NCI-H2171 (cell line): Measurements from ENCODE around the gene VAMP8.
"Not testable (repeated sequence)": the region's sequence is repeated elsewhere in the genome, so short reads cannot be mapped to it uniquely, and the experiment has no call there.

Source experiments
- DNase-seq: peaks from one replicate; lab custom pipeline; 2025; lab: John Stamatoyannopoulos, UW

VAMP8 gene

DNA sequence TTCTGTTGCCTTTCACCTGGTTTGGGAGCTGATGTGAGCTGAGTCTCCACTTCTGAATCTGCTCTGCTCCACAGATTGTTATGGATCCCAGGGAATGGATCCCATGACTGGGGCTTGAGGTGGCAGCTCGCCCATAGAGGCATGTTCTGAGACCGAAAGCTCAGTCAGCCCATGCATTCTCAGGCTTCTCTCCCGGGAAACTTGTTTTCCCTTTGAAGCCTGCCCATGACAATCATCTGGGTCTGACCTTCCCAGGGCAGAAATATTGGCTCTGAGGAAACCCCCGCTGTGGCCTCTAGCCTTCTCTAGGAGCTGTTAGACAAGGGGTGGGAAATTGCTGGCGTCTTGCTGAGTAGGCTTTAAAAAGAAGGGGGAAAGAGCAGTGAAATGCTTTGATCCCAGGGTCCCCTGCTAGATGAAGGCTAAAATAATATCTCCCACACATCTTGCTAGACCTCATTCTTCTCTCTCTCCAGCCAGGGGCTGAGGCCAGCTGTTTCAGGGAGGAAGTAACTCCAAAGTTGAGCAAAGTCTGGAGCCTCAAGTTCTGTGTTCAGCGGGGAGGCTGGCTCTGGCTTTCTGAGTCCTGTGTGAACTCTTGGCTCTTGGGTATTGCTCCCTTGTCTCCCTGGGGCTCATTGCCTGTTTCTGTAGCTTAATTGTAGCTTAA lies 2.0 kb downstream of the VAMP8 start:
- DNase-seq, result no peak

DNA sequence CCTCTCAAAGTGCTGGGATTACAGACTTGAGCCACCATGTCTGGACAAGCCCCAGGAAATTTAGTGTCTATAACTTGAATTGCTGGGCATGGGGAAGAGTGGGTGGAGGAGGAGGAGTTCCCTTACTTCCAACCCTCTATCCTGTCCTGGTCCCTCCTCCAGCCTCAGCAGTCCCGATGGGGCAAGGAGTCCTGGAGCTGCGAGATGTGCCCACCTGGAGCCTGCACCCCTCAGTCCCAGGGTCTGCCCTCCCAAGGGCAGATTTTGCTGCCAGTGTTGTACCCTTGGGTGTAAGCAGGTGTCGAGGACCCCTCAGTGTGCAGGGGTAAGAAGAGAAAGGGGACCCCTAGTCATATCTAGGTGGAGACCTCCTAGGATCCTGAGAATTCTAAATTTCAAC lies 2.8 kb downstream of the VAMP8 start:
- DNase-seq, result no peak

GRCh38 chr2:85582492-85582891 lies 5.1 kb downstream of the VAMP8 start:
- no peak for DNase-seq

DNA sequence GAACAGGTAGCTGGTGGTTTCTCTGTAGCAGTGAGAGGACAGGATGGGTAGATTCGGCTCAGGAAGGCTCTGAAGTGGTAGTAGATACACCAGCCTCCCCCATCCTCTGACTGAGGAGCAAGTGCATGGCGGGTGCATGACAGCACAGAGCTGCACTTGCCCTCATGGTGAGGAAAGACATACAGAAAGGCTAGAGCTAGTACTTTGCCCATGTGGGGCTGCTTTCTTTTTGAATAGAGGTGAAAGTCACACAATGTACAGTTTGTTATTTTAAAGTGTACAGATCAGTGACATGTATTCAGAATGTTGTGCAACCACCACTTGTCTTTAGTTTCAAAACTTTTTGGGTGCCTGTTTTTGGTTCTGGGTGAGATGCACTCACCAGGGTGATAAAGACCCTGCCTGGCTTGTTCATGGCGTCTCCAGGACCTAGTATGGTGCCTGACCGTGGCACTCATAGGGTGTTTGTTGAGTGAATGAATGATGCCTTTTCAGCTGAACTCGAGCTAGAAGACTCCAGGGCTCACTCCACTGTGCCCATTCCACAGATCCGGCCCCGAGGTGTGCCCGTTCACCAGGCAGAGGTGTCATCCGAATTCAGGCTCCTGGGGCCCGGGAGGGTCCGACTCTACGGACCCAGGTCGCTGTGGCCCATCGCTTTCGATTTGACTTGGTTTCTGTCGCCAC lies 6.4 kb downstream of the VAMP8 start:
- DNase-seq, result no peak

DNA sequence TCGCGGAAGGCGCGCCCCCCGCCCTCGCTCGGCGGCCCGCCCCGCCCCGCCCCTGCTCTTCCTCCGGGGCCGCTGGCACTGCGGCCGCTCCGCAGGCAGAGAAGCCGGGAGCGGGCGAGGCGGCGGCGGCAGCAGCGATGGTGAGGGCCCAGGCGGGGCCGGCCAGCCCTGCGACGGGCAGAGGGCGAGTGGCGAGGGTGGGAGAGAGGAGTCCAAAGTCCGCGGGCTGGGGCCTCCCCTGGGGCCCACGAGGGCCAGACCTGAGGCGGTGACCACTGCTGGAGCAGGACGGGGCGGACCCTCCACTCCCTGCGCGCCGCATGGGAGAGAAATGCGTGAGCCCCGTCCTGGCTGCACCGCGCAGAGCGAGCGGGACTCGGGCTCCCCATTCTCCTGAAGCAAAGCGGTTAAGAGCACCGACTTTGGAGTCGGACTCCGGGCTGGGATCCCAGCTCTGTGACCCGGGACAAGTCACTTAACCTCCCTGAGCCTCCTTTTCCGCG lies 7.0 kb downstream of the VAMP8 start, which contains the start of gene VAMP5:
TSS of gene VAMP5 (plus strand) at position 78 of the 503 bp plus-strand sequence. CDS start at position 138, 60 bp downstream.
- DNase-seq, result no peak

- DNase-seq, result no peak
Measured at GRCh38 chr2:85584857-85585780, 7.7 kb downstream of the VAMP8 start.

- no peak for DNase-seq
Measured at GRCh38 chr2:85585781-85586105, 8.4 kb downstream of the VAMP8 start.

DNA sequence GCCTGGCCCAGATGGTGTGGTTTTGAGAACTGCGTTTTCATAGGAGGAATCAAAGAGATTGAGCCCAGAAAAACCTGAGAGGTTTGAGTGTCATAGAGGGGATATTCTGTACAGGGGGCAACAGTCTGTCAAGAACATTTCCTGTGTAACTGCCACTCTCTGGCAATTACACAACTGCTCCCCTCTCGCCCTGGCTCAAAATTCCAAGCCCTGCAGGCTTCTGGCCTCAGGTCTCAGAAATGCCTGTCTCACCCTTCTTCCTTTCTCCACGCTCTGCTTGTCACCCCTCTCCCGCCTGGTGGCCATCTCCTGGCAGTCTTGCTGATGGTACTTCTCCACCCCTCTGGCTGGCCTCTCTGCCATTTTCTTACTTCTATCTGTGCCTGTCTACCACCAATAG lies 10.8 kb downstream of the VAMP8 start:
- no peak for DNase-seq

DNA sequence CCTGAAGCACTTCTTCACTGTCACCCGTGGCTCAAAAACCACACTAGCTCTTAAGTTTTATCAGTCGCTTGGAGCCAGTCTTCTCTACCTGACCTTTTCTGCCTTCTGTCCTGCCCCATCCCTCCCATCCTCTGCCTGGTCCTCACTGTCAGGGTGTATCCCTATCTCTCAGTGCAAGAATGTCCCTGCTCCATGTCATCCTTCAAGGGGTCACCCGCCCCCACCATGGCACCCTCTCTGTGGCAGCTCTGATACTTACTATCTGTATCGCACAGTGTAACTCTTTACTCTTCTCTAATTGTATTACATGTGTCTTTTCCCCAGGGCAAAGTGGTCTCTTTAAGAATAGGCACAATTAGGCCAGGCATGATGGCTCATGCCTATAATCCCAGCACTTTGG lies 11.3 kb downstream of the VAMP8 start:
- DNase-seq, result no peak

DNA sequence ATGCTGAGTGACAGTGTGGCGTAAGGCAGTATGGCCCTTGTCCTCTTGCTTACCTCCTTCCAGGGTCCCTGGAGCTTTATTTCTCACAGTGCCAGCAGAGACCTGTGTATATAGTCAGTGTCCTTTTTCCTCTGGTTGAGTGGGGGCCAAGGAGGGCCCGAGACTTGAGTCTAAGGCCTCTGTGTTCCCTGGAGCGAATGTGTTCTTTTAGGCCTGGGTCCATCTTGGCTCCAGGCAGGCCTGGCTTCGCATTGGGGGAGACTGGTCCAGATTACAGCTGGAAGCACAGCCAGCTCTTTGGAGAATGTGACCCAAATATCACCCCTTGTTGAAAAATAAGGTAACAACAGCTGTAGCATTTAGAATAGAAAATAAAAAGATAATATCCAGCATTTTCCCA lies 11.8 kb downstream of the VAMP8 start:
- DNase-seq, result no peak

GRCh38 chr2:85589982-85590791 lies 12.8 kb downstream of the VAMP8 start:
- no peak for DNase-seq

- DNase-seq, result no peak
Measured at GRCh38 chr2:85590950-85591349, 13.6 kb downstream of the VAMP8 start.

- no peak for DNase-seq
Measured at GRCh38 chr2:85591563-85591962, 14.2 kb downstream of the VAMP8 start.

DNA sequence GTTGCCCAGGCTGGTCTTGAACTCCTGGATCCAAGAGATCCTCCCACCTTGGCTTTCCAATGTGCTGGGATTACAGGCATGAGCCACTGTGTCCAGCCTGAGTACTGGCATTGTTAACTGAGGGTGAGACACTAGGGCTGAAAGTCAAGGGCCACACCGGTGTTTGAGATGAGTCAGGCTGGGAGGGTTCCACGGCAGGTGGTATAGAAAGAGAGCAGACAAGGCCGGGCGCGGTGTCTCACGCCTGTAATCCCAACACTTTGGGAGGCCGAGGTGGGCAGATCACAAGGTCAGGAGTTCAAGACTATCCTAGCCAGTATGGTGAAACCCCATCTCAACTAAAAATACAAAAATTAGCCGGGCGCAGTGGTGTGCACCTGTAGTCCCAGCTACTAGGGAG lies 14.9 kb downstream of the VAMP8 start:
- DNase-seq, result not testable (repeated sequence)

DNA sequence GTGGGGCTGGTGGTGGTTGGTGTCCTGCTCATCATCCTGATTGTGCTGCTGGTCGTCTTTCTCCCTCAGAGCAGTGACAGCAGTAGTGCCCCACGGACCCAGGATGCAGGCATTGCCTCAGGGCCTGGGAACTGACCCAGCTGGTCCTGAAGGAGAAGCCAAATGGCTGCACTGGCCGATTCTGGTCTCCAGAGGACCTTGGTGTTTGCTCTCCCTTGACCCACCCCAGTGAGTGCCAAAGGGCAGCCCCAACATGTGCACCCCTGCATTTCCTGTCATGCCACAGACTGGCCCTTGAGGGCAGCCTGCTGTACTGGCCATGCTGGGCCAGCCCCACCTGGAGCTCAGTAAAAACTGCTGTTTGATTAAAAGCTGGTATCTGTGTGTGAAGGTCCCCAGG lies 15.6 kb downstream of the VAMP8 start:
- no peak for DNase-seq

DNA sequence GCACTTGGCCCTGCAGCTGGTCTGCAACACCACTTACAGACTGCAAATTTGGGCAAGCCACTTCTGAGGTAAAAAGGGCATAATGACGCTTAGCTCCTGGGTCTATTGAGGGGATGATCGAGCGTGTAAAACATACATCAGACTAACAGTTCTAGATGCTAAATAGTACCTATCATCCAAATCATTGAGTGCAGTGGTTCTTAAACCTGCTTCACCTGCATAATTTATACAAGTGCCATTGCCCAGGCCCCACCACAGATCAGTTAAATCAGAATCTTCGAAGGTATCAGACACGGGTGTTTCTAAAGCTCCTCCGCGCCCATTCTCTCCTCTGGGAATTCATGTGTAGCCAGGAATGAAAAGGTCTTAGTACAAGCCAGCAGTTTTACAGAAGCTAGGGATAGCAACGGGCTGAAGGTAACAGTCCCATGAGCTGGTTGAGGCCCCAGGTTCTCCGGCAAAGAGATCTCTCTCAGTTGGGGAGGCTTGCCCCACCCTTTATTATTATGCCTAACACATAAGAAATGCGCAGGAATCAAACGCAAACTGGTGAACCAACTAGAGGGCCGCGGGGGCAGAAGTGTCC lies 17.4 kb downstream of the VAMP8 start:
- no peak for DNase-seq

GRCh38 chr2:85595301-85596025 lies 18.1 kb downstream of the VAMP8 start, which contains the start of gene RNF181:
Gene RNF181 (plus strand): TSS chr2:85595745. CDS start chr2:85595764, 19 bp downstream.
- DNase-seq, result peak; percentile 93

- no peak for DNase-seq
Measured at GRCh38 chr2:85596026-85596333, 18.6 kb downstream of the VAMP8 start.

DNA sequence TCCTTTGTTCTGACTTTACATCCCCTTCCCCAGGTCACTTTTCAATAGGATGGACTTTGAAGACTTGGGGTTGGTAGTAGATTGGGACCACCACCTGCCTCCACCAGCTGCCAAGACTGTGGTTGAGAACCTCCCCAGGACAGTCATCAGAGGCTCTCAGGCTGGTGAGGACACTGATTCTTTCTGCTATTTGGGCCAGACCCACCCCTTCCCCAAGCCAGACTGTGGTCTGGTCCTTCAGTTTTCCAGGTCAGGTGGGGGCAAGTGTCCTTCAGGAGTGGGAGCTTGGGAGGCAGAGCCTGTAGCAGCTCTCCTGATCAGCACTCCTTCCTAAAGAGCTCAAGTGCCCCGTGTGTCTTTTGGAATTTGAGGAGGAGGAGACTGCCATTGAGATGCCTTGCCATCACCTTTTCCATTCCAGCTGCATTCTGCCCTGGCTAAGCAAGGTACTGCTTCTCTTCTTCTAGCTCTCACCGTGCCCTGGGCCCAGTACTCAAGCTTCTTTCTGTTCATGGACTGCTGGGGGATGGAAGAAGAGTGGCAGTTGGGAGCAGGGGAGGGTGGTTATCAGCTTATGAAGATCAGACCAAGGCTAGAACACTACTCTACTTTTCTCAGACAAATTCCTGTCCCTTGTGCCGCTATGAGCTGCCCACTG lies 19.2 kb downstream of the VAMP8 start:
- DNase-seq, result no peak

DNA sequence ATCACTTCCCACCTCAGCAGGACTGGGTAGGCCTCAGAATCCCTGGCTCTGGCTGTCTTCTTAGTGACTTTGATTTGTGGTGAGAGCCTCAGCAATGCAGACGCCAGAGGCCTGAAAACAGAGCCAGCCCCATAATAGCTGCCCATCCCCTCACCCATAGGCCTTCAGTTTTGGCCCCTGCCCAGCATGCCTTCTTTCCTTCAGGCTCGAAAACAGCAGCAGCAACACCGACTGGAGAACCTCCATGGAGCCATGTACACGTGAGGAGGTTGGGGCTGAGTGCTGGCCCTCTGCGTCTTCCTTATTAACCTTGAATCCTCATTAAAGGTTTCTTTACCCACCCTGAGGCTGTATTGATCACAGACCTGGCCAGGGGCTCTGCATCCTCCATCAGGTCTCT lies 19.9 kb downstream of the VAMP8 start:
- no peak for DNase-seq
